H1 (cell line): ENCODE measurements around the gene UBE2I. TPM values are rescaled to one million over a fixed set of nuclear protein-coding genes. Genes with fewer than 3 reads are reported as not detected.

Experiments
- CTCF ChIA-PET: fragments of 300-600 bp; sonication (Branson Sonifier 250); formaldehyde crosslinking; loops from one replicate; lab custom pipeline; 2021; ENCODE audit not compliant: partially characterized antibody; lab: Charles Lee
- POLR2A ChIA-PET: fragments of 300-600 bp; sonication (Branson Sonifier 250); formaldehyde crosslinking; loops from one replicate; lab custom pipeline; 2021; ENCODE audit warnings: inconsistent platforms; ENCODE audit not compliant: partially characterized antibody; lab: Charles Lee
- DNase-seq, 2 experiments: peaks; one replicate each; pipeline versions ENCODE4 v3.0.0 to v3.0.0-alpha.2; 2010 to 2022; ENCODE audit warnings: low spot score in 2 of 2, low read depth in 1 of 2, mixed read lengths in 1 of 2
- FAIRE-seq: peaks from 2 replicates; lab custom pipeline; 2011; peaks lifted over from hg19 to GRCh38; lab: Jason Lieb, UNC
- H2AFZ ChIP-seq: 2 replicates; pipeline ENCODE4 v1.8.1; 2012; ENCODE audit warnings: low read length, inconsistent platforms
- H2AK5ac ChIP-seq: 2 replicates; pipeline ENCODE4 v1.6.1; 2013; ENCODE audit warnings: low read depth, low read length
- H2BK120ac ChIP-seq: replicated peaks from 2 replicates; pipeline ENCODE3; 2013; ENCODE audit warnings: low read depth, low read length, inconsistent platforms
- H2BK12ac ChIP-seq: 2 replicates; pipeline ENCODE4 v1.6.1; 2013; ENCODE audit warnings: low read depth, low read length
- H2BK15ac ChIP-seq: 2 replicates; pipeline ENCODE4 v1.6.1; 2013; ENCODE audit warnings: low read length
- H2BK20ac ChIP-seq: 2 replicates; pipeline ENCODE4 v1.6.1; 2013; ENCODE audit warnings: low read length
- H2BK5ac ChIP-seq: 2 replicates; pipeline ENCODE4 v1.6.1; 2013; ENCODE audit warnings: low read depth, low read length
- H3K14ac ChIP-seq: 2 replicates; pipeline ENCODE4 v1.6.1; 2013; ENCODE audit warnings: inconsistent platforms; ENCODE audit not compliant: insufficient read length
- H3K18ac ChIP-seq: 2 replicates; pipeline ENCODE4 v1.6.1; 2013; ENCODE audit warnings: low read length; ENCODE audit errors: extremely low read depth
- H3K23ac ChIP-seq: 2 replicates; pipeline ENCODE4 v1.6.1; 2013; ENCODE audit warnings: inconsistent platforms; ENCODE audit not compliant: insufficient read length
- H3K23me2 ChIP-seq: 2 replicates; pipeline ENCODE4 v1.6.1; 2013; ENCODE audit warnings: low read depth, low read length
- H3K27ac ChIP-seq: 2 replicates; pipeline ENCODE4 v1.6.1; 2011; ENCODE audit warnings: low read depth, low read length, inconsistent platforms
- H3K27me3 ChIP-seq, 4 experiments: replicated peaks in 1 of 4; 1 replicate in 1 of 4; 2 replicates in 3 of 4; pipeline versions ENCODE4 v1.6.1 to v1.8.1; 2011 to 2013; ENCODE audit warnings: low read length in 3 of 4, mild to moderate bottlenecking in 3 of 4, inconsistent platforms in 2 of 4, mixed read lengths in 2 of 4, moderate library complexity in 1 of 4; ENCODE audit not compliant: control insufficient read depth in 3 of 4, insufficient read depth in 3 of 4; ENCODE audit errors: extremely low read depth in 1 of 4
- H3K36me3 ChIP-seq, 4 experiments: 2 replicates each; pipeline versions ENCODE4 v1.6.1 to v1.8.1; 2011 to 2013; ENCODE audit warnings: mild to moderate bottlenecking in 4 of 4, low read length in 3 of 4, moderate library complexity in 2 of 4, control low read depth in 1 of 4, inconsistent platforms in 1 of 4; ENCODE audit not compliant: insufficient read depth in 4 of 4, control insufficient read depth in 2 of 4
- H3K4ac ChIP-seq: replicated peaks from 2 replicates; pipeline ENCODE3; 2013; ENCODE audit warnings: low read length, low read depth, mixed read lengths, inconsistent platforms; ENCODE audit not compliant: insufficient read length
- H3K4me1 ChIP-seq, 4 experiments: replicated peaks in 1 of 4; 1 replicate in 1 of 4; 2 replicates in 3 of 4; pipeline versions ENCODE4 v1.6.1 to v1.8.1; 2011 to 2013; ENCODE audit warnings: low read length in 3 of 4, inconsistent platforms in 2 of 4, mixed read lengths in 1 of 4; ENCODE audit not compliant: insufficient read depth in 4 of 4, control insufficient read depth in 3 of 4
- H3K4me2 ChIP-seq, 2 experiments: 2 replicates each; pipeline versions ENCODE4 v1.6.1 to v1.8.1; 2011 to 2013; ENCODE audit warnings: low read depth in 2 of 2, low read length in 2 of 2, control low read depth in 1 of 2, inconsistent platforms in 1 of 2, mild to moderate bottlenecking in 1 of 2; ENCODE audit not compliant: insufficient read depth in 1 of 2
- H3K4me3 ChIP-seq, 4 experiments: fragments of 200-600, 300-600 bp in 1 of 4; sonication (generic), shearing (Covaris generic), sonication (Bioruptor Twin) in 1 of 4; 2 replicates each; pipeline versions ENCODE4 v1.5.1 to v1.8.1; 2011 to 2016; ENCODE audit warnings: low read length in 4 of 4, low read depth in 3 of 4, control low read depth in 2 of 4, inconsistent platforms in 2 of 4, mild to moderate bottlenecking in 2 of 4, mixed read lengths in 1 of 4, moderate library complexity in 1 of 4; ENCODE audit not compliant: insufficient read depth in 2 of 4; ENCODE audit errors: extremely low read depth in 1 of 4
- H3K56ac ChIP-seq: replicated peaks from 2 replicates; pipeline ENCODE3; 2013; ENCODE audit warnings: low read depth, mild to moderate bottlenecking, mixed read lengths, low read length, inconsistent platforms; ENCODE audit not compliant: insufficient read length
- H3K79me1 ChIP-seq: 2 replicates; pipeline ENCODE4 v1.6.1; 2013; ENCODE audit warnings: low read depth, low read length, control low read depth
- H3K79me2 ChIP-seq, 2 experiments: 2 replicates each; pipeline versions ENCODE4 v1.6.1 to v1.8.1; 2012 to 2013; ENCODE audit warnings: low read length in 2 of 2, mild to moderate bottlenecking in 2 of 2, inconsistent platforms in 1 of 2; ENCODE audit not compliant: insufficient read depth in 2 of 2, control insufficient read depth in 1 of 2
- H3K9ac ChIP-seq, 4 experiments: replicated peaks in 1 of 4; 1 replicate in 1 of 4; 2 replicates in 3 of 4; pipeline versions ENCODE4 v1.6.1 to v1.8.1; 2011 to 2013; ENCODE audit warnings: low read depth in 3 of 4, low read length in 3 of 4, control low read depth in 2 of 4, mild to moderate bottlenecking in 2 of 4, moderate library complexity in 2 of 4, inconsistent platforms in 1 of 4; ENCODE audit errors: extremely low read depth in 1 of 4
- H3K9me3 ChIP-seq, 2 experiments: 2 replicates each; pipeline versions ENCODE4 v1.6.1 to v1.8.1; 2012 to 2013; ENCODE audit warnings: mild to moderate bottlenecking in 2 of 2, moderate library complexity in 2 of 2, control low read depth in 1 of 2, inconsistent platforms in 1 of 2, low read depth in 1 of 2, low read length in 1 of 2, mixed read lengths in 1 of 2; ENCODE audit not compliant: insufficient read depth in 2 of 2
- H4K20me1 ChIP-seq, 2 experiments: replicated peaks in 1 of 2; 2 replicates each; pipeline versions ENCODE3 to v1.8.1; 2011 to 2013; ENCODE audit warnings: inconsistent platforms in 2 of 2, low read length in 2 of 2, mild to moderate bottlenecking in 1 of 2; ENCODE audit not compliant: insufficient read depth in 2 of 2, control insufficient read depth in 1 of 2
- H4K5ac ChIP-seq: 2 replicates; pipeline ENCODE4 v1.6.1; 2013; ENCODE audit warnings: low read length, low read depth, mixed read lengths, inconsistent platforms; ENCODE audit not compliant: insufficient read length
- H4K8ac ChIP-seq: 2 replicates; pipeline ENCODE4 v1.8.0; 2013; ENCODE audit warnings: mild to moderate bottlenecking, moderate library complexity, low read length, inconsistent platforms; ENCODE audit not compliant: insufficient read depth; ENCODE audit errors: extremely low read depth
- H4K91ac ChIP-seq: replicated peaks from 2 replicates; pipeline ENCODE3; 2013; ENCODE audit warnings: low read length, mixed read lengths, inconsistent platforms; ENCODE audit not compliant: insufficient read length
- ASH2L ChIP-seq: fragments of 200-600, 300-600 bp; sonication (generic); IDR thresholded peaks from one replicate; pipeline ENCODE4 v1.7.1; 2017; ENCODE audit warnings: low read length
- CTCF ChIP-seq, 3 experiments: IDR thresholded peaks; 1 replicate in 2 of 3; 2 replicates in 1 of 3; pipeline versions ENCODE4 v1.5.1 to v1.6.1; 2011; ENCODE audit warnings: low read length in 3 of 3, mild to moderate bottlenecking in 3 of 3, inconsistent platforms in 2 of 3, low read depth in 1 of 3, moderate library complexity in 1 of 3; ENCODE audit not compliant: insufficient read depth in 1 of 3; ENCODE audit errors: control extremely low read depth in 1 of 3
- EP300 ChIP-seq, 2 experiments: IDR thresholded peaks; 1 replicate in 1 of 2; 2 replicates in 1 of 2; pipeline ENCODE4 v1.6.1; 2011 to 2012; ENCODE audit warnings: low read depth in 2 of 2, low read length in 2 of 2, mild to moderate bottlenecking in 2 of 2, borderline replicate concordance in 1 of 2, inconsistent platforms in 1 of 2, moderate library complexity in 1 of 2
- GABPA ChIP-seq: IDR thresholded peaks from 2 replicates; pipeline ENCODE4 v1.6.1; 2011; ENCODE audit warnings: mild to moderate bottlenecking, low read length, moderate library complexity, borderline replicate concordance; ENCODE audit not compliant: insufficient read depth
- JUND ChIP-seq: IDR thresholded peaks from 2 replicates; pipeline ENCODE4 v1.6.1; 2011; ENCODE audit warnings: mild to moderate bottlenecking, improper control_type of control experiment, low read length
- KDM5A ChIP-seq: fragments of 200-600 bp; IDR thresholded peaks from 2 replicates; pipeline ENCODE4 v1.7.1; 2012; ENCODE audit warnings: mild to moderate bottlenecking, low read length, inconsistent platforms, mixed read lengths
- SIN3A ChIP-seq, 2 experiments: IDR thresholded peaks in 1 of 2; conservative IDR thresholded peaks in 1 of 2; 2 replicates each; pipeline ENCODE4 v1.6.1; 2011 to 2012; ENCODE audit warnings: low read length in 2 of 2, improper control_type of control experiment in 1 of 2, low read depth in 1 of 2, mild to moderate bottlenecking in 1 of 2
- TBP ChIP-seq: IDR thresholded peaks from 2 replicates; pipeline ENCODE4 v1.6.1; 2011; ENCODE audit warnings: low read depth, low read length, improper control_type of control experiment
- TEAD4 ChIP-seq: IDR thresholded peaks from 2 replicates; pipeline ENCODE4 v1.6.1; 2012; ENCODE audit warnings: low read depth, low read length, inconsistent platforms, mixed read lengths
- WGBS, 2 experiments: shearing (Covaris generic) in 1 of 2; methylation state at CpG; one replicate each; pipeline versions ENCODE4 v1.1.6 to v1.1.7; 2013 to 2015; ENCODE audit warnings: low lambda C conversion rate in 2 of 2, mixed read lengths in 2 of 2, inconsistent platforms in 1 of 2, low coverage in 1 of 2, missing lambda C conversion rate in 1 of 2; ENCODE audit not compliant: insufficient replicate concordance in 2 of 2, insufficient coverage in 1 of 2, insufficient read length in 1 of 2; ENCODE audit errors: extremely low coverage in 1 of 2, missing lambda C conversion rate in 1 of 2; 5-methylcytosine and 5-hydroxymethylcytosine counted together
- polyA plus RNA-seq, 7 experiments: library from polyadenylated mRNA; depleted of rRNA in 3 of 7; stranded (reverse) in 5 of 7; unstranded in 2 of 7; fragments of >200 nt in 5 of 7; fragments of 200-250 nt in 2 of 7; gene quantifications; 1 replicate in 5 of 7; 2 replicates in 1 of 7; 4 replicates in 1 of 7; pipeline versions ENCODE4 v1.2.1 to v1.2.3, GENCODE V29; 2011 to 2013; ENCODE audit warnings: missing spikeins in 2 of 7, mixed read lengths in 2 of 7
- total RNA-seq: library from RNA; stranded (reverse); fragmentation: NEBNext Ultra II Directional; extraction: Animal tissue kit (Norgen Biotek cat#: 25700); gene quantifications from 2 replicates; pipeline ENCODE4 v1.2.1, GENCODE V29; 2021

The UBE2I gene
- total and polyA plus RNA-seq, 2 of the 8 experiments (the other 6 are each of a cell fraction or from before 2014, with no cell fraction given): 148 to 268 TPM

GRCh38 chr16:1354815-1355540 lies 45.5 kb downstream of the UBE2I start:
- WGBS, 2 experiments: 91% methylated on average over 25 of the region's 49 CpGs; no CpG with 5 or more reads in 1 of the 2 experiments
- Histone ChIP-seq H4K8ac (0 out of 2 replicates have a peak overlapping the region, but pooled peaks have one; percentile 79), H2AFZ (no peak overlapping the region), H3K23ac (no peak overlapping the region), H3K56ac (no peak overlapping the region), H2BK15ac (no peak overlapping the region), H2BK20ac (no peak overlapping the region), H3K18ac (no peak overlapping the region), H3K27ac (no peak overlapping the region), H3K4me1 (peaks cover 0 to 7% (median 4%) of the 10 kb centered on the region in 4 experiments; a peak in 3 of 7 replicates), H3K4me3 (no peak overlapping the region), H2BK120ac (no peak overlapping the region), H3K79me2 (peaks cover 0 to 54% of the 10 kb centered on the region in 2 experiments; a peak in 2 of 4 replicates), H3K9me3 (no peaks in the 10 kb centered on the region), H3K23me2 (peaks cover 14% of the 10 kb centered on the region), H4K5ac (no peak overlapping the region), H2BK5ac (no peak overlapping the region), H2AK5ac (no peak overlapping the region), H3K4ac (no peak overlapping the region), H3K9ac (no peak overlapping the region), H3K27me3 (no peaks in the 10 kb centered on the region; a peak in 1 of 7 replicates), H3K36me3 (peaks cover 0 to 4% (median 0%) of the 10 kb centered on the region in 4 experiments; a peak in 1 of 8 replicates), H2BK12ac (no peak overlapping the region), H4K91ac (no peak overlapping the region), H3K79me1 (peaks cover 25% of the 10 kb centered on the region), H3K4me2 (no peak overlapping the region), H3K14ac (no peak overlapping the region), H4K20me1 (peaks cover under 1 to 23% of the 10 kb centered on the region in 2 experiments)
- FAIRE-seq: no peak
- DNase-seq: no peak
- CTCF ChIA-PET: interaction anchor here (0.8 to 3.5 kb wide), 5 partner anchors 9 to 25 kb away, joined by 3 to 32 read pairs (median 4); no protein-coding TSS in a partner anchor
- POLR2A ChIA-PET: no interaction called here
- TF ChIP-seq TBP (no peak), KDM5A (no peak), CTCF (IDR thresholded peaks at IDR 0.05; ENCODE audit: control extremely low read depth in 1 of 3, insufficient read depth in 1 of 3, low read depth in 1 of 3, low read length in 3 of 3) (no peak), EP300 (IDR thresholded peaks at IDR 0.05; ENCODE audit: borderline replicate concordance in 1 of 2, low read depth in 2 of 2, low read length in 2 of 2) (no peak), GABPA (no peak), SIN3A (conservative IDR thresholded peaks at IDR 0.05 in 1 of 2, IDR thresholded peaks at IDR 0.05 in 1 of 2; ENCODE audit: low read depth in 1 of 2, low read length in 2 of 2) (no peak), ASH2L (no peak), TEAD4 (no peak), JUND (no peak)
